Activated CD8-positive, alpha-beta memory T cell treated with anti-CD3 and anti-CD28 coated beads for 24 hours (primary cell): ENCODE measurements around the gene STIP1.
A peak's percentile ranks its signal among the peaks of the same experiment; 100 is the strongest.
"Not testable (repeated sequence)": the region's sequence is repeated elsewhere in the genome, so short reads cannot be mapped to it uniquely, and the experiment has no call there.

ENCODE experiments used
- DNase-seq: peaks from one replicate; pipeline ENCODE4 v3.0.0-alpha.2; 2020

Gene STIP1

GRCh38 chr11:64240435-64241240 is 54.7 kb downstream of the STIP1 start, which contains the start of gene FKBP2:
Gene FKBP2 (plus strand): TSS chr11:64241095. CDS start chr11:64242388, 1,293 bp downstream.
- DNase-seq = peak; percentile 99

- DNase-seq = peak; percentile 100
Measured at GRCh38 chr11:64241241-64241490, 55.2 kb downstream of the STIP1 start.

- DNase-seq = no peak
Measured at GRCh38 chr11:64241491-64242374, 55.8 kb downstream of the STIP1 start.

- DNase-seq = no peak
Measured at GRCh38 chr11:64243236-64243854, 57.4 kb downstream of the STIP1 start.

- no peak for DNase-seq
Measured at GRCh38 chr11:64244107-64244506, 58.1 kb downstream of the STIP1 start.

GRCh38 chr11:64244966-64245365 is 59.0 kb downstream of the STIP1 start:
- DNase-seq = no peak

- DNase-seq = no peak
Measured at GRCh38 chr11:64245401-64245796, 59.4 kb downstream of the STIP1 start.

- peak; percentile 91 for DNase-seq
Measured at GRCh38 chr11:64245797-64246620, 60.0 kb downstream of the STIP1 start.

- not testable (repeated sequence) for DNase-seq
Measured at GRCh38 chr11:64246621-64246870, 60.6 kb downstream of the STIP1 start.

- peak; percentile 91 for DNase-seq
Measured at GRCh38 chr11:64246871-64247728, 61.1 kb downstream of the STIP1 start, which contains the start of gene PPP1R14B. Gene PPP1R14B (minus strand): TSS chr11:64246943. CDS start chr11:64246673, 270 bp downstream.

- no peak for DNase-seq
Measured at GRCh38 chr11:64247729-64248531, 62.0 kb downstream of the STIP1 start.

GRCh38 chr11:64248578-64248977 is 62.6 kb downstream of the STIP1 start:
- DNase-seq = no peak

- no peak for DNase-seq
Measured at GRCh38 chr11:64249038-64249437, 63.1 kb downstream of the STIP1 start.

GRCh38 chr11:64249563-64250414 is 63.8 kb downstream of the STIP1 start:
- no peak for DNase-seq

GRCh38 chr11:64250415-64251015 is 64.5 kb downstream of the STIP1 start:
- DNase-seq = no peak

- DNase-seq = peak; percentile 93
Measured at GRCh38 chr11:64251016-64251752, 65.2 kb downstream of the STIP1 start, which contains the start of gene PLCB3. Gene PLCB3 (plus strand): TSS chr11:64251530. CDS start chr11:64251650, 120 bp downstream.

- no peak for DNase-seq
Measured at GRCh38 chr11:64251753-64252002, 65.7 kb downstream of the STIP1 start.

- peak; percentile 63 for DNase-seq
Measured at GRCh38 chr11:64252003-64252872, 66.3 kb downstream of the STIP1 start.
